PFSK-1 (cell line): Measurements from ENCODE around the gene DAGLA.

ENCODE experiments used
- FOXP2 ChIP-seq: optimal IDR thresholded peaks from 2 replicates; pipeline ENCODE3; 2011; ENCODE audit warnings: borderline replicate concordance, control low read depth, inconsistent platforms; ENCODE audit not compliant: insufficient read depth; ENCODE audit errors: extremely low read length, extremely low read depth
- POLR2AphosphoS5 ChIP-seq: IDR thresholded peaks from 2 replicates; pipeline ENCODE4 v1.6.1; 2012; ENCODE audit warnings: low read depth, mild to moderate bottlenecking, control low read depth, low read length, moderate library complexity
- SIN3A ChIP-seq: IDR thresholded peaks from 2 replicates; pipeline ENCODE4 v1.6.1; 2012; ENCODE audit warnings: mild to moderate bottlenecking, low read length, moderate library complexity, borderline replicate concordance; ENCODE audit not compliant: insufficient read depth
- TAF1 ChIP-seq: IDR thresholded peaks from 2 replicates; pipeline ENCODE4 v1.6.1; 2012; ENCODE audit warnings: low read length, control low read depth, borderline replicate concordance; ENCODE audit not compliant: insufficient read depth
- TF ChIP-seq, protein P1 (sequence below), 2 experiments: IDR thresholded peaks; 2 replicates each; pipeline versions ENCODE4 v1.6.1 to v1.8.0; 2011 to 2012; ENCODE audit warnings: low read depth in 2 of 2, low read length in 2 of 2, control low read depth in 1 of 2, inconsistent platforms in 1 of 2, mild to moderate bottlenecking in 1 of 2, moderate library complexity in 1 of 2; ENCODE audit not compliant: insufficient read depth in 1 of 2

DAGLA gene

DNA sequence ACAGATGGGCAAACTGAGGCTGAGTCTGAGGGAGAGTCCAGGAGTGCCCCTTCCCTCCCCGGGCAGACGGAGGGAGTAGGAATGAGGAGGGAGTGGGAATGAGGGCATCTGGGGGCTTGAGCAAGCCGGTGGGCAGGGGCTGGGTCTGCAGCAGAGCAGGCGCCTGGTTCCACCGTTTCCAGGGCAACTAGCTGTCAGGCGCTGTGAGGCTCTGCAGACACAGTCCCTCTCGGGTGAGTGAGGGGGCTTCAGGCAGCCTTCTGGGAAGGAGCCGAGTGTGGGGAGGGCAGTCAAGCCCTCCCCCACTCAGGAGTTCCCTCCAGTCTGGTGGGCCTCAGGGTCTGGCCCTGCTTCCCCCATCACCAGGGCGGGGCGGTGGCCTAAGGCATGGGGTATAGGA lies 93.2 kb downstream of the DAGLA start:
- TF ChIP-seq POLR2AphosphoS5, result no peak
- no peak for TF ChIP-seq TAF1
- TF ChIP-seq, protein P1, sequence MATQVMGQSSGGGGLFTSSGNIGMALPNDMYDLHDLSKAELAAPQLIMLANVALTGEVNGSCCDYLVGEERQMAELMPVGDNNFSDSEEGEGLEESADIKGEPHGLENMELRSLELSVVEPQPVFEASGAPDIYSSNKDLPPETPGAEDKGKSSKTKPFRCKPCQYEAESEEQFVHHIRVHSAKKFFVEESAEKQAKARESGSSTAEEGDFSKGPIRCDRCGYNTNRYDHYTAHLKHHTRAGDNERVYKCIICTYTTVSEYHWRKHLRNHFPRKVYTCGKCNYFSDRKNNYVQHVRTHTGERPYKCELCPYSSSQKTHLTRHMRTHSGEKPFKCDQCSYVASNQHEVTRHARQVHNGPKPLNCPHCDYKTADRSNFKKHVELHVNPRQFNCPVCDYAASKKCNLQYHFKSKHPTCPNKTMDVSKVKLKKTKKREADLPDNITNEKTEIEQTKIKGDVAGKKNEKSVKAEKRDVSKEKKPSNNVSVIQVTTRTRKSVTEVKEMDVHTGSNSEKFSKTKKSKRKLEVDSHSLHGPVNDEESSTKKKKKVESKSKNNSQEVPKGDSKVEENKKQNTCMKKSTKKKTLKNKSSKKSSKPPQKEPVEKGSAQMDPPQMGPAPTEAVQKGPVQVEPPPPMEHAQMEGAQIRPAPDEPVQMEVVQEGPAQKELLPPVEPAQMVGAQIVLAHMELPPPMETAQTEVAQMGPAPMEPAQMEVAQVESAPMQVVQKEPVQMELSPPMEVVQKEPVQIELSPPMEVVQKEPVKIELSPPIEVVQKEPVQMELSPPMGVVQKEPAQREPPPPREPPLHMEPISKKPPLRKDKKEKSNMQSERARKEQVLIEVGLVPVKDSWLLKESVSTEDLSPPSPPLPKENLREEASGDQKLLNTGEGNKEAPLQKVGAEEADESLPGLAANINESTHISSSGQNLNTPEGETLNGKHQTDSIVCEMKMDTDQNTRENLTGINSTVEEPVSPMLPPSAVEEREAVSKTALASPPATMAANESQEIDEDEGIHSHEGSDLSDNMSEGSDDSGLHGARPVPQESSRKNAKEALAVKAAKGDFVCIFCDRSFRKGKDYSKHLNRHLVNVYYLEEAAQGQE (IDR thresholded peaks at IDR 0.05; ENCODE audit: insufficient read depth in 1 of 2, low read depth in 2 of 2, low read length in 2 of 2), result no peak
- no peak for TF ChIP-seq FOXP2
- no peak for TF ChIP-seq SIN3A

DNA sequence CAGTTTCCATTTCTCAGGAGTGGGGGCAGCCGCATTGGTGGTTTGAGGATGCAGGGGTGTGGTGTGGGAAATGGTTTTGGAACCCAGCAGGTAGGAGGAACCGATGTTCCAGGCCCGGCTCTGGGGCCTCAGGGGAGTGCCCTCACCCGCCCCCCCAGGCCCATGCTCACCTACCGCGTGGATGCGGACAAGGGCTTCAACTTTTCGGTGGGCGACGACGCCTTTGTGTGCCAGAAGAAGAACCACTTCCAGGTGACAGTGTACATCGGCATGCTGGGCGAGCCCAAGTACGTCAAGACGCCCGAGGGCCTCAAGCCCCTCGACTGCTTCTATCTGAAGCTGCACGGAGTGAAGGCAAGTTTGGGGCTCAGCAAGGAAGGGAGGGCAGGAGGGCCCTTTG lies 93.6 kb downstream of the DAGLA start:
- no peak for TF ChIP-seq POLR2AphosphoS5
- no peak for TF ChIP-seq SIN3A
- TF ChIP-seq, protein P1 (IDR thresholded peaks at IDR 0.05; ENCODE audit: insufficient read depth in 1 of 2, low read depth in 2 of 2, low read length in 2 of 2), result no peak
- no peak for TF ChIP-seq FOXP2
- no peak for TF ChIP-seq TAF1

DNA sequence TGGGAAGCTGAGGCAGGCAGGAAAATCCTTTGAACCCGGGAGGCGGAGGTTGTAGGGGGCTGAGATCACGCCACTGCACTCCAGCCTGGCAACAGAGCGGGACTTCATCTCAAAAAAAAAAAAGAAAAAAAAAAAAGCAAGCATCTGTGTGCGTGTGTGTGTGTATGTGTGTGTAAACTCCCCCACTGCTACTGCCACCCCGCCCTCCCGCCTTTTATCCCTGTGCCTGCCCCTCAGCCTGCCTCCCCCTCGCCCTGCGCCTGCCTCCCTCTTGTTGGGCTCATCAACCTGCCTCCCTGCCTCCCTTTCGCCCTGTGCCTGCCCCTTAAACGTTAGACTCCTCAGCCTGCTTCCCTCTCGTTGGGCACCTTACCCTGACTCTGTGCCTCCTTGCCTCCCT lies 94.2 kb downstream of the DAGLA start:
- TF ChIP-seq SIN3A, result no peak
- TF ChIP-seq, protein P1 (IDR thresholded peaks at IDR 0.05; ENCODE audit: insufficient read depth in 1 of 2, low read depth in 2 of 2, low read length in 2 of 2), result no peak
- TF ChIP-seq TAF1, result no peak
- no peak for TF ChIP-seq FOXP2
- TF ChIP-seq POLR2AphosphoS5, result no peak

DNA sequence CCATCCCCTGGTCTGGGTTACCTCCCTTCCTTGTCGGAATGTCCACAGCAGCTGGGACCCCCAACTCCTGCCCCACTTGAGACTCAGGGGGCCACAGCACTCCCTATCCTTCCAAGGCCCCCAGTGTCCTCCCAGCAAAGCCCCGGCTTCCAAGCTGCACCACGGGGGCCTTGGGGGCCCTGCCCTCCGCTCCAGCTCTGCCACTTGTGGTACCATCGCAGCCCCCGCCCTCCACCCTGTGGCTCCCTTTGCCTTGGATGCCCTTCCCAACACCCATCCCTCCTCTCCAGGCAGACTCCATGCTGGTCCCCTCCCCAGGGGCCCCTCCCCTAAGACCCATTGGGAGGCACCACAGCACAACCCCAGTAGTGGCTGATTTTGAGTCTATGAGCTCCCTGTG lies 94.9 kb downstream of the DAGLA start:
- TF ChIP-seq SIN3A, result no peak
- TF ChIP-seq, protein P1 (IDR thresholded peaks at IDR 0.05; ENCODE audit: insufficient read depth in 1 of 2, low read depth in 2 of 2, low read length in 2 of 2), result no peak
- no peak for TF ChIP-seq TAF1
- no peak for TF ChIP-seq FOXP2
- no peak for TF ChIP-seq POLR2AphosphoS5
